ENCODE results near the gene TERT. TPM values are rescaled to one million over a fixed set of nuclear protein-coding genes. Genes with fewer than 3 reads are reported as not detected.

TERT gene
- total RNA-seq, 1 donor from 2014 or later = 3.5 TPM

GRCh38 chr5:1246711-1247431 lies 48.0 kb downstream of the TERT start:
- DNase-seq (ENCODE audit: low spot score, unreplicated experiment) = peak; percentile 83
- Mint-ChIP-seq H3K36me3 (ENCODE audit: insufficient read depth) (no peaks in the 10 kb centered on the region), H3K27me3 (peaks cover 16% of the 10 kb centered on the region), H3K9me3 (ENCODE audit: low read depth) (no peaks in the 10 kb centered on the region), H3K4me1 (ENCODE audit: low read depth) (peaks cover 2% of the 10 kb centered on the region), H3K4me3 (ENCODE audit: low read depth) (no peak overlapping the region), H3K27ac (no peak overlapping the region)
- TF ChIP-seq CTCF (IDR thresholded peaks at IDR 0.05; ENCODE audit: unreplicated experiment) = no peak

- H3K4me1 Mint-ChIP-seq (ENCODE audit: low read depth) = peaks cover 1% of the 10 kb centered on the region
- no peak for DNase-seq (ENCODE audit: low spot score, unreplicated experiment)
- TF ChIP-seq CTCF (IDR thresholded peaks at IDR 0.05; ENCODE audit: unreplicated experiment) = no peak
Measured at GRCh38 chr5:1245905-1246576, 48.8 kb downstream of the TERT start.

GRCh38 chr5:1244976-1245375 lies 49.9 kb downstream of the TERT start:
- Mint-ChIP-seq H3K36me3 (ENCODE audit: insufficient read depth) (no peaks in the 10 kb centered on the region), H3K9me3 (ENCODE audit: low read depth) (no peaks in the 10 kb centered on the region), H3K4me3 (ENCODE audit: low read depth) (no peak overlapping the region), H3K4me1 (ENCODE audit: low read depth) (peaks cover 1% of the 10 kb centered on the region), H3K27ac (no peak overlapping the region), H3K27me3 (peaks cover 13% of the 10 kb centered on the region)
- DNase-seq (ENCODE audit: low spot score, unreplicated experiment) = no peak
- peak; percentile 43 for TF ChIP-seq CTCF (IDR thresholded peaks at IDR 0.05; ENCODE audit: unreplicated experiment)

More at GRCh38 chr5:1245905-1246576, 48.8 kb downstream of the TERT start:
- H3K36me3 Mint-ChIP-seq (ENCODE audit: insufficient read depth) = no peaks in the 10 kb centered on the region
- H3K27ac Mint-ChIP-seq = no peak overlapping the region
- peaks cover 16% of the 10 kb centered on the region for H3K27me3 Mint-ChIP-seq
- no peak overlapping the region for H3K4me3 Mint-ChIP-seq (ENCODE audit: low read depth)
- no peaks in the 10 kb centered on the region for H3K9me3 Mint-ChIP-seq (ENCODE audit: low read depth)

GRCh38 chr5:1244255-1244654 lies 50.6 kb downstream of the TERT start:
- H3K4me3 Mint-ChIP-seq (ENCODE audit: low read depth) = no peak overlapping the region
- H3K27ac Mint-ChIP-seq = no peak overlapping the region
- H3K36me3 Mint-ChIP-seq (ENCODE audit: insufficient read depth) = no peaks in the 10 kb centered on the region
- H3K4me1 Mint-ChIP-seq (ENCODE audit: low read depth) = peaks cover 1% of the 10 kb centered on the region
- DNase-seq (ENCODE audit: low spot score, unreplicated experiment) = no peak
- H3K9me3 Mint-ChIP-seq (ENCODE audit: low read depth) = no peaks in the 10 kb centered on the region
- no peak for TF ChIP-seq CTCF (IDR thresholded peaks at IDR 0.05; ENCODE audit: unreplicated experiment)
- peaks cover 10% of the 10 kb centered on the region for H3K27me3 Mint-ChIP-seq

- no peak for TF ChIP-seq CTCF (IDR thresholded peaks at IDR 0.05; ENCODE audit: unreplicated experiment)
- no peak for DNase-seq (ENCODE audit: low spot score, unreplicated experiment)
- H3K4me3 Mint-ChIP-seq (ENCODE audit: low read depth) = no peak overlapping the region
- H3K36me3 Mint-ChIP-seq (ENCODE audit: insufficient read depth) = no peaks in the 10 kb centered on the region
- no peaks in the 10 kb centered on the region for H3K9me3 Mint-ChIP-seq (ENCODE audit: low read depth)
- H3K27ac Mint-ChIP-seq = no peak overlapping the region
- peaks cover 8% of the 10 kb centered on the region for H3K27me3 Mint-ChIP-seq
- H3K4me1 Mint-ChIP-seq (ENCODE audit: low read depth) = peaks cover 1% of the 10 kb centered on the region
Measured at GRCh38 chr5:1243487-1244130, 51.3 kb downstream of the TERT start.
